GM19463 (cell line): Measurements from ENCODE around the gene DDX24.

Experiments
- ATAC-seq: cut with Tn5 transposase; IDR thresholded peaks from one replicate; pipeline ENCODE4 v1.9.1; 2021; ENCODE audit warnings: mild to moderate bottlenecking, moderate library complexity; ENCODE audit not compliant: unreplicated experiment

Gene DDX24

DNA sequence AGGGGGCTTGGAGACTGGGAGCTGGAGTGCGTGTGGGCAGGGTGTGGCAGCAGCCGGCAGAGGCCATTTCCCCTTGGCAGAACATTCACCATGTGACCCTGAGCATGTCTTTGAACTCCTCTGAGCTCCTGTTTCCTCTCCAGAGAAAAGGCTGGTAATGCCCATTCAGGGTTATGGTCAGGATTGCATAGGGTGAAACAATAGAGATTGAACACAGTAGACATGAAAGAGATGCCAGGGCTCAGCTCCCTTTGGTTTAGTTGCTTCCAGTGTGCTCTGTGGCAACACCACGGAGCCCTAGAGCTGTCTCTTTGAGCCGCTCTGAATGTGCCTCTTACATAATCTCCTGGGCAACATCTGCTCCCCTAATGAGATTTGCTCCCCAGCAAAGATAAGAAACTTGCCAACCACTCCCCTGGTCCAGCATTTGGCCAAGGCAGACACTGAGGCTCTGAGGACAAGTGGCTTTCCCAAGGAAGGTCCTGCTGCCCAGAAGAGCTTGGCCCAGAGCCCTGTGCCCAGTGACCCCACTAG lies 34.1 kb upstream of the DDX24 start:
- ATAC-seq, result no peak

GRCh38 chr14:94114589-94115057 lies 33.6 kb upstream of the DDX24 start:
- ATAC-seq, result no peak

GRCh38 chr14:94113908-94114588 lies 33.0 kb upstream of the DDX24 start:
- ATAC-seq, result no peak

DNA sequence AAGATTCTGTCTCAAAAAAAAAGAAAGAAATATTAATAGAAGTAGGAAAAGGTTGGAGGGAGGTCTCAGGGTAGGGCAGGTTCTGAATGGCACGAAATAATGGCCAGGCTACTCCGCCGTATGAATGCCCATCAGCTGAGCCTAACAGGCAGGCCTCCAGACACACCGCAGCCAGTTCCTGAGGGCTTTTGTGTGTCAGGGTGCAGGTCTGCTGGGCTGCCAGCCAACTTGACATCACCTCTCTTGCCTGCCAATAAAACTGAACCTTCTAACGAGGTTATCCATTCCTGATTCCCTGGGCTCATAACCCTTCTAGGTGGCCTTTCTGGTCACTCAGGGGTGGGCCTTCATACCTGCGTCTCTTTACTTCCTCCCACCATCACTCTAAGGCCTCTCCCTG lies 32.5 kb upstream of the DDX24 start:
- ATAC-seq, result no peak

GRCh38 chr14:94113073-94113472 lies 32.1 kb upstream of the DDX24 start:
- ATAC-seq, result no peak

DNA sequence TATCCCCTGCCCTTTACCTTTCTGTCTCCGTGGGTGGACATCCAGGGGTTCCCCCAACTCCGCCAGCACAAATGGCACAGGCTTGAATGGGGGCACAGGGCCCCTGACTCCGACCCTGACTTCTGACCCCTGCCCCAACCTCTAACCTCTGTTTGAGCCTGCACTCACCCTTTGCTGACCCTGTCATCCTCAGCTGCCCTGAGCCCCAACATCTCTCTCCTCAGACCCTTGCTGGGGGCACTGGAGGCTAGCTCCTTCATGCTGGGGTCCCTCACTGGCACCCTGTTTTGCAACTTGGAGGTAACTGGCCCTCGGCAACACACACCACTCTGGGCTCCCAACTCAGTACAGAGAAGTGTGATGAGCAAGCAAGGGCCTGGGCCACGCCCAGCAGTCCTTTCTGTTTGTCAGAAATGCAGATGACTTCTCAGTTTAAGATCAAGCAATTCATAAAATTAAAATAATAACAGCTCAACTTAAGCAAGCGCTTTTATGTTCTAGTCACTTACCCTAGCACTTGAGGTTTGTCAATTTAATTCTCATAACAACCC lies 31.6 kb upstream of the DDX24 start:
- no peak for ATAC-seq

- ATAC-seq, result no peak
Measured at GRCh38 chr14:94111276-94112095, 30.5 kb upstream of the DDX24 start.

DNA sequence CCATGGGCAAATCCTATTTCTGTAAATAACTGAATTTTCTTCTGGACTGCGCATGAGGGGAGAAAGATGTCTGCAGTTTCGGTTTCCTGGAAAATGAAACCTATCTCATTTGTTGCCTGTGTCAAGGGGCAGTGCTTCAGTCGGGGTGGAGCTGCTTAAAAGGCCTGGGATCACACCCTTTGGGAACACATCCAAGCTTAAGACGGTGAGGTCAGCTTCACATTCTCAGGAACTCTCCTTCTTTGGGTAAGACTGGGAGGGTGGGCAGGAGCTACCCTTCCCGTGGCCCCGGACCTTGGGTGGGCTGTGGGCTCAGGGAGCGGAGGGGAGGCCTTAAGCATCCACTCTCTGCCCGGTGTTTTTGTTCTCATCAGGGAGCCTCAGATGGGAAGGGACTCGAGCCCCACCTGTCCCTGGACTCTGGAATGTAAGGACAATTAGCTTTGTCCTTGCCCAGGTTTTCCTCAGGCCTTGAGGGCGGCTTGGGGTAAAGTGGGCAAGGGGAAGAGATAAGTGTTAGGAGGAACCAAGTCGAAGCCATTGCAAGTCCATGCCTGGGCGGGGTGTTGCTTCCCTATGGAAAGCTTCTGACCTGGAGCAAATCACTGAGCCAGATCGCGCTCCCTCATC lies 29.7 kb upstream of the DDX24 start, which contains the start of gene IFI27:
Gene IFI27 (plus strand): TSS at position 185 of the 630 bp plus-strand sequence.
- no peak for ATAC-seq

DNA sequence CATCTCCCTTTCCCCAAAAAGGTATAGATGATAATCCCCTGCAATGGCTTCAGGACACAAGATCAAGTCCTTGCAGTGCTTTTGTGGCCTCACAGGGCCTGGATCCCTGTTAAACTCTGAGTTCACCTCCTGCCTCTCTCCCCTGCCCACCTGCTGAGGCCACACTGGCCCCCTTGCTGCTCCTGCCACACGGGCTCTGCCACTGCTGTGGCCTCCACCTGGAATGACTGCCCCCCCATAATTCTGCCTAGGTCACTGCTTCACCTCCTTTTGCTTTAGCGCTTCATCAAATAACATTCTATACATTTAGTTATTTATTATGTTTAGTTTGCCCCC lies 28.9 kb upstream of the DDX24 start:
- no peak for ATAC-seq

- no peak for ATAC-seq
Measured at GRCh38 chr14:94104731-94105130, 23.7 kb upstream of the DDX24 start.

- no peak for ATAC-seq
Measured at GRCh38 chr14:94103554-94104150, 22.6 kb upstream of the DDX24 start.

GRCh38 chr14:94102768-94103482 lies 21.9 kb upstream of the DDX24 start:
- ATAC-seq, result no peak

DNA sequence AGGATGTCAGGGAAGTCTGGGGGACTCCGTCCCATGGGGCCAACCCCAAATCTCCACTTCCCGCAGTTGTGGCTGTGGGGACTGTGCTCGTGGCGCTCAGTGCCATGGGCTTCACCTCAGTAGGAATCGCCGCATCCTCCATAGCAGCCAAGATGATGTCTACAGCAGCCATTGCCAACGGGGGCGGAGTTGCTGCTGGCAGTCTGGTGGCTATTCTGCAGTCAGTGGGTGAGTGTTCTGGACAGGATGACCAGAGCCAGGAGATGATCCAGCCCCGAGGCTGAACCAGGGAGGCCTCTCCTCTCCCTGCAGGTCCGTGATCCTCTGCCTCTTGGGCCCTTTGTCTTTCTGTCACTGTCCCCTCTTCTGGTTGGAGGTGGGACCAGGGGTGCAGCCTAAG lies 20.7 kb upstream of the DDX24 start:
- ATAC-seq, result no peak

GRCh38 chr14:94100847-94101246 lies 19.8 kb upstream of the DDX24 start:
- ATAC-seq, result no peak

DNA sequence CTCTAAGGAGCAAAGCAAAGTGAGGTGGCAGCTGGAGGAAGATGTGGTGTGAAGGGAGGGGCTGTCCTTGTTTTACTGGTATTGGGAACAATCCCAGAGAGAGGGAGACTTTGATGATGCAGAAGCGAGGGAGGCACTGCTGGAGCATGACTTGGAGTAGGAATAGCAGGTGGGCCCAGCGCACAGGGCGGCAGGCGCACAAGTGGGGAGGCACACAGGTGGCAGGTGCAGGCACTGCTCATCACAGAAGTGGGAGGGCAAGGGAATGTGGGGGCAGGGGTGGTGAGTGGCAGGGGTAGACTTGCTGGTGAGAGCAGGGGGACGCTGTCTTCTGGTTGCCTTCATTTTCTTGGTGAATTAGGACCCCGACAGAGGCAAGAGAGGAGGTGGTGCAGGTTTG lies 18.0 kb upstream of the DDX24 start:
- ATAC-seq, result no peak

GRCh38 chr14:94098326-94098992 lies 17.5 kb upstream of the DDX24 start:
- no peak for ATAC-seq

- no peak for ATAC-seq
Measured at GRCh38 chr14:94097091-94097490, 16.1 kb upstream of the DDX24 start.

GRCh38 chr14:94093418-94093817 lies 12.4 kb upstream of the DDX24 start:
- no peak for ATAC-seq

GRCh38 chr14:94089479-94089878 lies 8.5 kb upstream of the DDX24 start:
- ATAC-seq, result no peak

- ATAC-seq, result no peak
Measured at GRCh38 chr14:94088516-94088915, 7.5 kb upstream of the DDX24 start.
